Panc1 (cell line): ENCODE data around the gene BZW1. TPM values are rescaled to one million over a fixed set of nuclear protein-coding genes. Genes with fewer than 3 reads are reported as not detected.

Source experiments
- ATAC-seq: fragments of 200-7000 bp; cut with Tn5 transposase; 2 replicates; pipeline ENCODE4 v1.9.1; 2020; ENCODE audit warnings: mild to moderate bottlenecking, moderate library complexity
- BruUV-seq: library from RNA; stranded (reverse); fragments of 400-500 nt; replicated peaks from 2 replicates; lab custom pipeline; 2021; lab: Mats Ljungman, UMichigan
- CTCF ChIA-PET: fragments of 300-600 bp; sonication (Branson Sonifier 250); formaldehyde crosslinking; loops from one replicate; lab custom pipeline; 2022; ENCODE audit warnings: antibody characterized with exemption; lab: Charles Lee
- POLR2A ChIA-PET: fragments of 300-600 bp; sonication (Branson Sonifier 250); formaldehyde crosslinking; loops from one replicate; lab custom pipeline; 2022; ENCODE audit warnings: antibody characterized with exemption; lab: Charles Lee
- DNase-seq: peaks from one replicate; pipeline ENCODE4 v3.0.0-alpha.2; 2010; ENCODE audit warnings: low read depth, low spot score
- H3K27ac ChIP-seq: 2 replicates; pipeline ENCODE4 v1.5.1; 2011; ENCODE audit warnings: mild to moderate bottlenecking, low read length, inconsistent platforms
- H3K27me3 ChIP-seq: fragments of 200-500 bp; sonication (Bioruptor generic); 2 replicates; pipeline ENCODE4 v1.6.0; 2014; ENCODE audit warnings: low read length, inconsistent platforms; ENCODE audit not compliant: control insufficient read depth, insufficient read depth
- H3K36me3 ChIP-seq: fragments of 200-500 bp; sonication (Bioruptor generic); 2 replicates; pipeline ENCODE4 v1.5.1; 2014; ENCODE audit warnings: inconsistent platforms, mild to moderate bottlenecking, low read length, moderate library complexity; ENCODE audit not compliant: control insufficient read depth, insufficient read depth
- H3K4me1 ChIP-seq: 2 replicates; pipeline ENCODE4 v1.5.1; 2011; ENCODE audit warnings: inconsistent platforms, mild to moderate bottlenecking, low read length, moderate library complexity; ENCODE audit not compliant: control insufficient read depth, insufficient read depth
- H3K4me3 ChIP-seq, 2 experiments: 2 replicates each; pipeline ENCODE4 v1.5.1; 2011 to 2012; ENCODE audit warnings: low read depth in 2 of 2, low read length in 2 of 2, mild to moderate bottlenecking in 2 of 2, inconsistent platforms in 1 of 2, moderate library complexity in 1 of 2
- H3K9me3 ChIP-seq: fragments of 200-500 bp; sonication (Bioruptor generic); 2 replicates; pipeline ENCODE4 v1.5.1; 2014; ENCODE audit warnings: low read depth, mild to moderate bottlenecking, inconsistent platforms, low read length, moderate library complexity; ENCODE audit not compliant: control insufficient read depth, insufficient read depth
- CTCF ChIP-seq: fragments of 450-650 bp; IDR thresholded peaks from 2 replicates; pipeline ENCODE4 v1.5.1; 2017; ENCODE audit warnings: mild to moderate bottlenecking
- POLR2AphosphoS5 ChIP-seq: IDR thresholded peaks from 2 replicates; pipeline ENCODE4 v1.6.1; 2012; ENCODE audit warnings: mild to moderate bottlenecking, low read depth, low read length, moderate library complexity
- REST ChIP-seq, 2 experiments: IDR thresholded peaks; 2 replicates each; pipeline ENCODE4 v1.6.1; 2011 to 2012; ENCODE audit warnings: low read depth in 2 of 2, control low read depth in 1 of 2, low read length in 1 of 2, mild to moderate bottlenecking in 1 of 2, moderate library complexity in 1 of 2; ENCODE audit not compliant: insufficient read depth in 1 of 2
- SIN3A ChIP-seq: IDR thresholded peaks from 2 replicates; pipeline ENCODE4 v1.6.1; 2012; ENCODE audit warnings: low read depth, mild to moderate bottlenecking, low read length, moderate library complexity, borderline replicate concordance; ENCODE audit not compliant: insufficient read depth
- TCF7L2 ChIP-seq: IDR thresholded peaks from 2 replicates; pipeline ENCODE4 v1.6.1; 2011; ENCODE audit warnings: mild to moderate bottlenecking, low read depth, low read length, inconsistent platforms
- in situ Hi-C: cut with HindIII; loops from 2 replicates; pipeline ENCODE4 v1.10.0; 2016; ENCODE audit warnings: low sequenced_read_pairs, low pct_unique_long_range_greater_than_20kb
- intact Hi-C: fragments of 100-400 bp; cut with micrococcal nuclease; formaldehyde crosslinking; loops from one replicate; pipeline ENCODE4 v1.10.0; 2022; ENCODE audit not compliant: unreplicated experiment
- total RNA-seq: library from RNA; stranded (reverse); gene quantifications from one replicate; pipeline ENCODE4 v1.2.1, GENCODE V29; 2021; ENCODE audit not compliant: unreplicated experiment

Gene BZW1
- total RNA-seq, 1 experiment from 2014 or later = 247 TPM

- in situ Hi-C loops (no loop called here), intact Hi-C loops (no loop called here)
- no peak for ATAC-seq
- ChIA-PET CTCF (no interaction called here), POLR2A (no interaction called here)
- H3K4me3 ChIP-seq = no peak overlapping the region
- TF ChIP-seq POLR2AphosphoS5 = no peak
- no peak for TF ChIP-seq REST (IDR thresholded peaks at IDR 0.05; ENCODE audit: insufficient read depth in 1 of 2, low read depth in 2 of 2, low read length in 1 of 2)
- TF ChIP-seq TCF7L2 = no peak
- no peak for TF ChIP-seq SIN3A
- no peak for TF ChIP-seq CTCF
- no peaks in the 10 kb centered on the region for H3K27me3 ChIP-seq
- no TSS peak for BruUV-seq
- no peak overlapping the region for H3K27ac ChIP-seq
- no peaks in the 10 kb centered on the region for H3K36me3 ChIP-seq
- H3K4me1 ChIP-seq = peaks cover 10% of the 10 kb centered on the region; the same call in 1 of the 2 replicates
- DNase-seq = no peak
- H3K9me3 ChIP-seq = no peaks in the 10 kb centered on the region
These were observed 21.5 kb upstream of the BZW1 start for GRCh38 chr2:200790185-200790584.

GRCh38 chr2:200791905-200792304, 19.8 kb upstream of the BZW1 start:
- ChIA-PET POLR2A (no interaction called here), CTCF (no interaction called here)
- ATAC-seq (no peak), DNase-seq (no peak)
- in situ Hi-C loops (no loop called here), intact Hi-C loops (no loop called here)
- no peak for TF ChIP-seq POLR2AphosphoS5
- TF ChIP-seq SIN3A = no peak
- TF ChIP-seq CTCF = no peak
- TF ChIP-seq REST (IDR thresholded peaks at IDR 0.05; ENCODE audit: insufficient read depth in 1 of 2, low read depth in 2 of 2, low read length in 1 of 2) = no peak
- TF ChIP-seq TCF7L2 = no peak
- Histone ChIP-seq H3K36me3 (no peaks in the 10 kb centered on the region), H3K9me3 (no peaks in the 10 kb centered on the region), H3K4me1 (peaks cover 6% of the 10 kb centered on the region; the same call in 1 of the 2 replicates), H3K27me3 (no peaks in the 10 kb centered on the region), H3K4me3 (no peak overlapping the region), H3K27ac (no peak overlapping the region)
- BruUV-seq = no TSS peak
